ENCODE data around the gene FOXP1.
A peak's percentile ranks its signal among the peaks of the same experiment; 100 is the strongest.

FOXP1 gene

GRCh38 chr3:71423151-71423906 is 160.2 kb downstream of the FOXP1 start:
- H3K27ac ChIP-seq (ENCODE audit: low read depth, low read length), result peak overlapping the region; percentile 96

GRCh38 chr3:71421820-71422566 is 161.5 kb downstream of the FOXP1 start:
- no peaks in the 10 kb centered on the region for H4K20me1 ChIP-seq (ENCODE audit: control insufficient read depth, insufficient read depth, low read depth, low read length)
- peaks cover 14% of the 10 kb centered on the region for H3K36me3 ChIP-seq (ENCODE audit: control insufficient read depth, low read length)
- no peaks in the 10 kb centered on the region for H3K9me3 ChIP-seq (ENCODE audit: control insufficient read depth, insufficient read depth, low read length)
- peaks cover 98% of the 10 kb centered on the region for H3K4me1 ChIP-seq (ENCODE audit: control insufficient read depth, low read length)
- H3F3A ChIP-seq (ENCODE audit: control insufficient read depth, insufficient read depth), result peaks cover 28% of the 10 kb centered on the region
- H3K4me2 ChIP-seq (ENCODE audit: low read length), result peak overlapping the region; percentile 89
- TF ChIP-seq EZH2phosphoT487 (IDR thresholded peaks at IDR 0.05; ENCODE audit: borderline replicate concordance, low read length) (no peak), CTCF (IDR thresholded peaks at IDR 0.05; ENCODE audit: low read depth, low read length, poor library complexity, severe bottlenecking) (no peak)
- peaks cover 82% of the 10 kb centered on the region for H3K79me2 ChIP-seq (ENCODE audit: control insufficient read depth, low read length)
- no peaks in the 10 kb centered on the region for H3K9me2 ChIP-seq (replicated peaks; ENCODE audit: control insufficient read depth, low read length)
- H3K27ac ChIP-seq (ENCODE audit: low read depth, low read length), result peak overlapping the region; percentile 96
- H3K4me3 ChIP-seq (ENCODE audit: low read length), result peak overlapping the region; percentile 69
- no peaks in the 10 kb centered on the region for H3K27me3 ChIP-seq (ENCODE audit: control insufficient read depth, low read length)

More at GRCh38 chr3:71423151-71423906, 160.2 kb downstream of the FOXP1 start:
- Histone ChIP-seq H3K9me2 (replicated peaks; ENCODE audit: control insufficient read depth, low read length) (no peaks in the 10 kb centered on the region), H3K36me3 (ENCODE audit: control insufficient read depth, low read length) (peaks cover 14% of the 10 kb centered on the region), H4K20me1 (ENCODE audit: control insufficient read depth, insufficient read depth, low read depth, low read length) (no peaks in the 10 kb centered on the region), H3K4me2 (ENCODE audit: low read length) (peak overlapping the region; percentile 89), H3K27me3 (ENCODE audit: control insufficient read depth, low read length) (no peaks in the 10 kb centered on the region), H3K4me1 (ENCODE audit: control insufficient read depth, low read length) (peaks cover 94% of the 10 kb centered on the region), H3K4me3 (ENCODE audit: low read length) (peak overlapping the region; percentile 69), H3K79me2 (ENCODE audit: control insufficient read depth, low read length) (peaks cover 81% of the 10 kb centered on the region), H3K9me3 (ENCODE audit: control insufficient read depth, insufficient read depth, low read length) (no peaks in the 10 kb centered on the region), H3F3A (ENCODE audit: control insufficient read depth, insufficient read depth) (peaks cover 28% of the 10 kb centered on the region)
- TF ChIP-seq CTCF (IDR thresholded peaks at IDR 0.05; ENCODE audit: low read depth, low read length, poor library complexity, severe bottlenecking) (peak; percentile 9), EZH2phosphoT487 (IDR thresholded peaks at IDR 0.05; ENCODE audit: borderline replicate concordance, low read length) (no peak)

GRCh38 chr3:71421475-71421819 is 162.1 kb downstream of the FOXP1 start:
- H3K4me1 ChIP-seq (ENCODE audit: control insufficient read depth, low read length), result peaks cover 98% of the 10 kb centered on the region
- no peaks in the 10 kb centered on the region for H4K20me1 ChIP-seq (ENCODE audit: control insufficient read depth, insufficient read depth, low read depth, low read length)
- H3K9me2 ChIP-seq (replicated peaks; ENCODE audit: control insufficient read depth, low read length), result no peaks in the 10 kb centered on the region
- H3K4me2 ChIP-seq (ENCODE audit: low read length), result peak overlapping the region; percentile 89
- TF ChIP-seq CTCF (IDR thresholded peaks at IDR 0.05; ENCODE audit: low read depth, low read length, poor library complexity, severe bottlenecking) (no peak), EZH2phosphoT487 (IDR thresholded peaks at IDR 0.05; ENCODE audit: borderline replicate concordance, low read length) (no peak)
- peaks cover 28% of the 10 kb centered on the region for H3F3A ChIP-seq (ENCODE audit: control insufficient read depth, insufficient read depth)
- H3K9me3 ChIP-seq (ENCODE audit: control insufficient read depth, insufficient read depth, low read length), result no peaks in the 10 kb centered on the region
- H3K79me2 ChIP-seq (ENCODE audit: control insufficient read depth, low read length), result peaks cover 85% of the 10 kb centered on the region
- H3K4me3 ChIP-seq (ENCODE audit: low read length), result peak overlapping the region; percentile 69
- H3K36me3 ChIP-seq (ENCODE audit: control insufficient read depth, low read length), result peaks cover 14% of the 10 kb centered on the region
- H3K27me3 ChIP-seq (ENCODE audit: control insufficient read depth, low read length), result no peaks in the 10 kb centered on the region
- H3K27ac ChIP-seq (ENCODE audit: low read depth, low read length), result peak overlapping the region; percentile 96
